ENCODE measurements around the gene CTBP1. TPM values are rescaled to one million over a fixed set of nuclear protein-coding genes. Genes with fewer than 3 reads are reported as not detected.
"Not testable (repeated sequence)": the region's sequence is repeated elsewhere in the genome, so short reads cannot be mapped to it uniquely, and the experiment has no call there.

CTBP1 gene
- 100 to 1,000 TPM; 194 to 211 TPM for total RNA-seq

GRCh38 chr4:1248245-1249147 lies at the start of gene CTBP1:
TSS of gene CTBP1 (minus strand) at chr4:1249130. CDS start at chr4:1241331, 7,799 bp downstream.
- DNase-seq, result peak; percentile 98
- Mint-ChIP-seq H3K4me1 (peaks cover 28% of the 10 kb centered on the region), H3K9me3 (peaks cover 9% of the 10 kb centered on the region), H3K27me3 (no peaks in the 10 kb centered on the region), H3K4me3 (peak within 1 kb of the TSS; percentile 89), H3K36me3 (peaks cover 35% of the 10 kb centered on the region), H3K27ac (peak within 1 kb of the TSS; percentile 95)
- peak; percentile 49 for ATAC-seq (ENCODE audit: low read depth)
- POLR2A ChIA-PET, result interaction anchor here (0.5 to 5.9 kb wide), 21 partner anchors 11 to 622 kb away, joined by 3 to 82 read pairs (median 4); partner anchors contain the start of genes MAEA, NSD2, SPON2 and UVSSA

DNA sequence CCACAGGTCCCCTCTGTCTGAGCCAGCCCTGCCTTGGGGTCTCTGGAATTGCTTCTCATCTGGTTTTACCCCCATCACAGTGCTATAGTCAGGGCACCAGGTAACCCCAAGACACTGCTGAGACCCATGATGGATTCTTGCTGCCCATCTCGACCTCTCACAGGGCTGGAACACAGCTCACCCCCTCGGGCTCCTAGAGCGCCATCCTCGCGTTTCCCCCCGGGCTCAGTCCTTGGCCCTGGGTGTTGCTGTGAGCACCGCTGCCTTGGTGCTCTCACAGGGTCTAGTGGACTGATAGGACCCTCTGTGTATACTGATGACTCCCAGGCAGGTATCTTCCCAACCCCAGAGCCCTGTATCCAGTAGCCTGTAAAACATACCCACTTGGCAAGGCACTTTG lies 49.5 kb upstream of the CTBP1 start:
- peaks cover 6% of the 10 kb centered on the region for H3K36me3 Mint-ChIP-seq
- POLR2A ChIA-PET, result interaction anchor here (1.1 kb wide), 1 partner anchor 9 kb away, joined by 4 read pairs; the partner anchor contains the start of gene MAEA
- no peak overlapping the region for H3K4me3 Mint-ChIP-seq
- no peak overlapping the region for H3K27ac Mint-ChIP-seq
- H3K9me3 Mint-ChIP-seq, result no peaks in the 10 kb centered on the region
- ATAC-seq (ENCODE audit: low read depth), result no peak
- H3K4me1 Mint-ChIP-seq, result peaks cover 13% of the 10 kb centered on the region
- no peak for DNase-seq
- no peaks in the 10 kb centered on the region for H3K27me3 Mint-ChIP-seq

GRCh38 chr4:1297456-1298325 lies 48.8 kb upstream of the CTBP1 start:
- peaks cover 6% of the 10 kb centered on the region for H3K36me3 Mint-ChIP-seq

DNA sequence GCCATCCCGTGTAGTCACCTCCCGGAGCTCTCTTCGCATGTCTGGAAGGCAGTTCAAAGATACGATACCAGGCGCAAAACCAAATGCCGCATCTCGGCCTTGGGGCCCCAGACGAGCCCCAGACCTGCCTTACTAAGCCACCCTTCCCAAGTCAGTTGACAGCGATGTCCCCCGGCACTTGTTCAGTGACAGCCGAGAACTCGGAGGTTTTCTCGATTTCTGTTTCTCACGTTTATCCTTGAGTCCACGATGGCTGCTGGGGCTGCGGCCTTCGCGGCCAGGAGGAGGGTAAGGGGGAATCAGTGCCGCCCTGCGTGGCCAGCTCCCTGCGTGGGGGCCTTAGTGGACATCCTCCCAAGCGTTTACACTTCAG lies 48.1 kb upstream of the CTBP1 start:
- no peak for ATAC-seq (ENCODE audit: low read depth)
- H3K27me3 Mint-ChIP-seq, result no peaks in the 10 kb centered on the region

More at GRCh38 chr4:1297456-1298325, 48.8 kb upstream of the CTBP1 start:
- ATAC-seq (ENCODE audit: low read depth) (no peak), DNase-seq (peak; percentile 10)
- H3K4me1 Mint-ChIP-seq, result peaks cover 13% of the 10 kb centered on the region
- no peaks in the 10 kb centered on the region for H3K27me3 Mint-ChIP-seq
- H3K27ac Mint-ChIP-seq, result no peak overlapping the region
- no peak overlapping the region for H3K4me3 Mint-ChIP-seq
- POLR2A ChIA-PET, result no interaction called here
- H3K9me3 Mint-ChIP-seq, result no peaks in the 10 kb centered on the region

DNA sequence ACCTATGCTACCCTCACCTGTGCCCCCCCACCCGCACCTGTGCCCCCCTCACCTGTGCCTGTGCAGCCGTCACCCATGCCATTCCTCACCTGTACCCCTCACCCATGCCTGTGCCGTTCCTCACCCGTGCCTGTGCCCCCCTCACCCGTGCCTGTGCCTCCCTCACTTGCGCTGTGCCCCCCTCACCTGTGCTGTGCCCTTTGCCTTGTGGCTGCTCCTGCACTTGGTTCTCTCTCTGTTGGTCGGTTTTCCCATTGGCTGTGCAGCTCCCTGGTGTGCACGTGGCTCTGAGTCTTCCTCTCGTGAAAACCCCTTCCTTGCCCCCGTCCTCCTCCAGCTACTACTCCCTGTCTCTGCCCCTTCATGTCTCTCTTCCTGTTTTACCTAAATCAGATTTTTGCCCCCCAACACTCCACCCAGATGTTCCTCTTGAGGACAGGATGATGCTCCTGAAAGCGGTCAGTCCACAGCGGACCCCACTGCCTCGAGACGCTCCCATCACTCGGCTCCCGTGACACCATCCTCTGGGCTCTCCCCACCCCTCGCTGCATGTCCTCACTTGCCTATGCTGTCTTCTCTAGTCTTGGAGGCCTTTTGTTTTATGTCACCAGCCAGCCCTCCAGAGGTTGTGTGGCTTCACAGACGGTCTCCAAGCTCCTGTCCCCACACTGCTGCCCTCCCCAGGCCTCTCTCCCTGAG lies 47.5 kb upstream of the CTBP1 start:
- H3K27me3 Mint-ChIP-seq, result no peaks in the 10 kb centered on the region
- DNase-seq (peak; percentile 2), ATAC-seq (ENCODE audit: low read depth) (no peak)
- H3K36me3 Mint-ChIP-seq, result peaks cover 3% of the 10 kb centered on the region
- POLR2A ChIA-PET, result no interaction called here
- H3K27ac Mint-ChIP-seq, result peak overlapping the region; percentile 2
- no peak overlapping the region for H3K4me3 Mint-ChIP-seq
- peaks cover 18% of the 10 kb centered on the region for H3K4me1 Mint-ChIP-seq
- H3K9me3 Mint-ChIP-seq, result no peaks in the 10 kb centered on the region

More for the DNA sequence above, 48.1 kb upstream of the CTBP1 start:
- Mint-ChIP-seq H3K9me3 (no peaks in the 10 kb centered on the region), H3K4me3 (no peak overlapping the region), H3K36me3 (peaks cover 6% of the 10 kb centered on the region), H3K27ac (no peak overlapping the region), H3K4me1 (peaks cover 14% of the 10 kb centered on the region)
- POLR2A ChIA-PET, result no interaction called here
- DNase-seq, result peak; percentile 15

- ATAC-seq (ENCODE audit: low read depth), result no peak
- POLR2A ChIA-PET, result no interaction called here
- DNase-seq, result peak; percentile 21
- no peak overlapping the region for H3K4me3 Mint-ChIP-seq
- peaks cover 25% of the 10 kb centered on the region for H3K4me1 Mint-ChIP-seq
- no peaks in the 10 kb centered on the region for H3K27me3 Mint-ChIP-seq
- H3K9me3 Mint-ChIP-seq, result no peaks in the 10 kb centered on the region
- peaks cover 3% of the 10 kb centered on the region for H3K36me3 Mint-ChIP-seq
- no peak overlapping the region for H3K27ac Mint-ChIP-seq
Observed at GRCh38 chr4:1295405-1296055, 46.6 kb upstream of the CTBP1 start.

GRCh38 chr4:1294891-1295290 lies 46.0 kb upstream of the CTBP1 start:
- POLR2A ChIA-PET, result no interaction called here
- Mint-ChIP-seq H3K4me1 (peaks cover 26% of the 10 kb centered on the region), H3K36me3 (peaks cover 3% of the 10 kb centered on the region), H3K9me3 (no peaks in the 10 kb centered on the region), H3K4me3 (no peak overlapping the region), H3K27me3 (no peaks in the 10 kb centered on the region), H3K27ac (peak overlapping the region; percentile 60)
- DNase-seq, result no peak
- ATAC-seq (ENCODE audit: low read depth), result no peak

DNA sequence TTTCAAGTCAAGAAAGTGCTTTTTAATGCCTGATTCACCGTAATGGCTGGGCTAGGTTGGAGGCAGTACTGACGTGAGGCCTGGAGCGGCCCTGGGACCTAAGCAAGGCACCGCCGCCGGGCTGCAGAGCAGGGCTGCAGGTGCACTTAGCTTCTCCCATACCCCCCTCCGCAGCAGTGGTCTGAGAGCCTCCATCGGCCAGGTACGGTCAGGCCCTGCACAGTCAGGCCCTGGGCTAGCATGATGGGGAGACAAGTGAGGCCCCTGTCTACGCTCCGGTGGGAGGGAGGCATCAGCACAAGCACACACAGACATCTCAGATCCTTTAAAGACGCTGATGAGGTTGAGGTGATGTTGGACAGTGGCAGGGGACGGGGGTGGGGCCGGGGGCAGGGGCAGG lies 45.5 kb upstream of the CTBP1 start:
- peaks cover 26% of the 10 kb centered on the region for H3K4me1 Mint-ChIP-seq
- no peaks in the 10 kb centered on the region for H3K27me3 Mint-ChIP-seq
- H3K4me3 Mint-ChIP-seq, result no peak overlapping the region
- ATAC-seq (ENCODE audit: low read depth) (no peak), DNase-seq (no peak)
- no peaks in the 10 kb centered on the region for H3K9me3 Mint-ChIP-seq
- H3K27ac Mint-ChIP-seq, result no peak overlapping the region
- POLR2A ChIA-PET, result no interaction called here
- H3K36me3 Mint-ChIP-seq, result peaks cover 1% of the 10 kb centered on the region

DNA sequence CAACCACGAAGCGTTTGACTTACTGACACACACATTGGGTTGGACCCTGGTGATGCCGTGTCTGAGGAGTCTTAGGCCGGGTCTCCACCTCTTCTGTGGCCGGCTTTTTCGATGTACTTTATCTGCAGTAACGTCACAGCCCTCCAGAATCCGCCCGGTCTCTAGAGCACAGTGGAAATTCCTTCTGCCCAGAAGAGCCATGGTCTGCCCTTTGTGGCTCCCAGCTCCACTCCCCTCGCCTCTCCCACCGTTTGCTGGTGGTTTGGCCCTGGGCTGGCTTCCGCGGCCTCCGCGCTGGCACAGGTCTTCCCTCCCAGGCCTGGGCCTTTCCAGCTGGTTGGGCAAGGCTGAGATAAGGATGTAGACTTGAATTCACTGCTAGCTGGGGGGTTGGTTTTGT lies 45.1 kb upstream of the CTBP1 start:
- peak; percentile 15 for DNase-seq
- ATAC-seq (ENCODE audit: low read depth), result no peak
- Mint-ChIP-seq H3K27ac (no peak overlapping the region), H3K36me3 (peaks cover 1% of the 10 kb centered on the region), H3K4me3 (no peak overlapping the region), H3K4me1 (peaks cover 26% of the 10 kb centered on the region), H3K9me3 (no peaks in the 10 kb centered on the region), H3K27me3 (no peaks in the 10 kb centered on the region)
- POLR2A ChIA-PET, result no interaction called here

DNA sequence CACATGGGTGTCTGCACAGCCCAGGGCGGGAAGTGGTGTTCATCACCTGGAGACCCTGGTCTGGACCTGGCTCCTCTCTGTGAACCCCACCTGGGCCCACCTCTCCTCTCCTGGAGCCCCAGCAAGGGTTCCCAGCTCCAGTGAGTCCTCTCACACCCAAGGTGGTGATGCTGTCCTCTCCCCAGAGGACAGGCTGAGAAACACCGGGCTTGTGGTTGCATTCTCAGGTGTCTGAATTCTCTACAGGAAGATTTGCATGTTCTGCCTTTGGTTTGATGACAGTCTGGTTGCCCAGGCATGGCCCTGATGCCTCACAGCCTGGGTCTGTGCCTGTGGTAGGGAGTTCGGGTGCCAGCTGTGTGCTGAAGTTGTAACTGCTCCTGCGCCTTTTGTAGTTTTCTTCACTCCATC lies 44.6 kb upstream of the CTBP1 start:
- Mint-ChIP-seq H3K4me3 (no peak overlapping the region), H3K4me1 (peaks cover 30% of the 10 kb centered on the region), H3K27me3 (no peaks in the 10 kb centered on the region), H3K27ac (no peak overlapping the region), H3K9me3 (no peaks in the 10 kb centered on the region), H3K36me3 (peaks cover 1% of the 10 kb centered on the region)
- POLR2A ChIA-PET, result no interaction called here
- ATAC-seq (ENCODE audit: low read depth) (no peak), DNase-seq (peak; percentile 17)

- POLR2A ChIA-PET, result interaction anchor here (0.7 kb wide), 1 partner anchor 53 kb away, joined by 3 read pairs; no protein-coding TSS in a partner anchor
- H3K4me1 Mint-ChIP-seq, result peaks cover 28% of the 10 kb centered on the region
- not testable (repeated sequence) for H3K4me3 Mint-ChIP-seq; ATAC-seq (ENCODE audit: low read depth); H3K27me3 Mint-ChIP-seq; H3K27ac Mint-ChIP-seq; H3K9me3 Mint-ChIP-seq; DNase-seq; H3K36me3 Mint-ChIP-seq
Observed at GRCh38 chr4:1292703-1293011, 43.7 kb upstream of the CTBP1 start.

DNA sequence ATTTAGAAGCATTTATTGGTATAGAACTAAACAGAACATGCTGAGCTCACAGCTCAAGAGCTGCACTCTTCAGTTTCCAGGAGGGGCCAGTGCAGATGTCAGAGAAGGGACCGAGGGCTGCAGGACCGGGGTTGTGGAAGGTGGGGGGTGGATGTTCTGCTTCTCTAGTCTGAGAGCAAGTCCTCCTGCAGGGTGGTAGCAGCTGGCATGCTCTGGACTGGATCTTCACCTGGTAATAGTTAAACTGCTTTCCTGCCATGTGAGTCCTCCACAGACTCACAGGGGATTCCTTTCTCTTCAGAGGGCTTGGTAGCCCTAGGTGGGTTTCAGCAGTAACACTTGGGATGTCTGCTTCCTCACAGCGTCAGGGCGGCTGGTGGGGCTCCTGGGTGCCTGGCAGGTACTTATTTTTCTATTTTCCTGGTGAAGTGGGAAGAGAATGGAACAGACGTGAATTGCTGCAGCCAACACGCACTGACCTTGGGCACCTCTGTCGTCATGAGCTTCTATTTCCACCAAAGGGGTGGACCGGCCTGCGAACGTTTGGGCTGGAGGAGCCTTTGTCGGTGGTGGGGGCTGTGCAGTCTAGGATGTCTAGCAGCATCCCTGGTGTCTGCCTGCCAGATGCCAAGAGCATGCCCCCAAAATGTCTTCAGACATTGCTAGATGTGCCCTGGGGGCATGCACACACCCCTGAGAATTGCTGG lies 43.2 kb upstream of the CTBP1 start:
- POLR2A ChIA-PET, result no interaction called here
- peaks cover 26% of the 10 kb centered on the region for H3K4me1 Mint-ChIP-seq
- no peaks in the 10 kb centered on the region for H3K9me3 Mint-ChIP-seq
- H3K36me3 Mint-ChIP-seq, result peaks cover 1% of the 10 kb centered on the region
- no peaks in the 10 kb centered on the region for H3K27me3 Mint-ChIP-seq
- peak overlapping the region; percentile 91 for H3K4me3 Mint-ChIP-seq
- peak; percentile 22 for DNase-seq
- H3K27ac Mint-ChIP-seq, result peak overlapping the region; percentile 68
- no peak for ATAC-seq (ENCODE audit: low read depth)
